Endothelial cell (in vitro differentiated cells): ENCODE data around the gene PLVAP. TPM values are rescaled to one million over a fixed set of nuclear protein-coding genes. Genes with fewer than 3 reads are reported as not detected.
A peak's percentile ranks its signal among the peaks of the same experiment; 100 is the strongest.

Source experiments
- DNase-seq: peaks from one replicate; pipeline ENCODE4 v3.0.0; 2021; ENCODE audit warnings: low spot score
- H3K27ac Mint-ChIP-seq: one replicate; pipeline ENCODE4 v1.8.0; 2021; ENCODE audit warnings: mixed read lengths, inconsistent platforms; ENCODE audit not compliant: unreplicated experiment
- H3K27me3 Mint-ChIP-seq: one replicate; pipeline ENCODE4 v1.8.0; 2021; ENCODE audit warnings: mild to moderate bottlenecking, moderate library complexity, mixed read lengths, inconsistent platforms; ENCODE audit not compliant: unreplicated experiment
- H3K36me3 Mint-ChIP-seq: one replicate; pipeline ENCODE4 v1.8.0; 2021; ENCODE audit warnings: mild to moderate bottlenecking, low read depth, mixed read lengths, inconsistent platforms; ENCODE audit not compliant: unreplicated experiment
- H3K4me1 Mint-ChIP-seq: one replicate; pipeline ENCODE4 v1.8.0; 2021; ENCODE audit warnings: mild to moderate bottlenecking, mixed read lengths, inconsistent platforms; ENCODE audit not compliant: unreplicated experiment
- H3K4me3 Mint-ChIP-seq: one replicate; pipeline ENCODE4 v1.8.0; 2021; ENCODE audit warnings: mild to moderate bottlenecking, mixed read lengths, inconsistent platforms; ENCODE audit not compliant: unreplicated experiment
- H3K9me3 Mint-ChIP-seq: one replicate; pipeline ENCODE4 v1.8.0; 2021; ENCODE audit warnings: mixed read lengths, inconsistent platforms; ENCODE audit not compliant: unreplicated experiment
- total RNA-seq: library from RNA; stranded (reverse); fragmentation: NEBNext Ultra II Directional; extraction: Animal tissue kit (Norgen Biotek cat#: 25700); gene quantifications from one replicate; pipeline ENCODE4 v1.2.1, GENCODE V29; 2021; ENCODE audit not compliant: unreplicated experiment
- TF ChIP-seq, protein P1 (sequence below): fragments of 200-600 bp; sonication (generic); IDR thresholded peaks from one replicate; pipeline ENCODE4 v1.5.0; 2021; ENCODE audit warnings: antibody characterized with exemption; ENCODE audit not compliant: unreplicated experiment

The PLVAP gene
- total RNA-seq, 1 donor from 2014 or later = 1,569 TPM

DNA sequence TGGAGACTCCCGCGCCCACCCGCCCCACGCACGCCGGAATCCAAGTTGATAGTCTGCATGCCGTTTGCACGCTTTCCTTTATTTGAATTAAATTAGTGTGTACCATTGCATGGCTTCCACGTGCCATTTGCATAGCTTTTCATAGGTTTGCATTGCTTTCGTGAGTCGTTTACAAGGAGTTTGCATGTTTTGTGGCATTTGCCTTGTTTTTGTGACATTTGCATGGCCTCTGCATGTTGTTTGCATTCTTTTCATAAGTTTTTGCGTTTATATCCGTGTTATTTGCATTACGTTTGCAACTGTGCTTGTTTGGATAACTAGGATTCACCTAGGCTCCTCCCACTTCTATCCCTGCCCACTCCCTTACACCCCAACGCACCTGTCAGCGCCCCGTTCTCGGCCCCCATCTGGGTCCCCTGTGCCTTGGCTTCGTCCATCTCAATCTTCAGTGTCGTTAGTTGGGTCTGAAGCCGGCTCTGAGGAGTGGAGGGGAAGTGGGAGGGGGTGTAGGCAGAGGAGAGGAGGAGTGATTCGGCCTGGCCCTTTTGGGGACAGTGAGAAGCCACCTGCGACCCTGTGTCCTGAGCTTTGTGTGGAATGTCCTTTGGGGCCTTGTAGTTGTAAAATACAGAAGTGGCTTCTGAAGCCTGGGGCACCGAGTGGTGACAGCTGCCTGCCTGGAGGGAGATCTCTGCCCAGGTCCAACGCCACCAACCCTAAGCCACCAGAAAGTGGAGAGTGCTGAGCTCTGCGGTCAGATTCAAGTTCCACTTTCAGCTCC lies 14.4 kb upstream of the PLVAP start:
- Mint-ChIP-seq H3K4me1 (peaks cover 11% of the 10 kb centered on the region), H3K27ac (no peak overlapping the region), H3K4me3 (no peak overlapping the region), H3K27me3 (peaks cover 8% of the 10 kb centered on the region), H3K9me3 (no peaks in the 10 kb centered on the region), H3K36me3 (peaks cover 4% of the 10 kb centered on the region)
- DNase-seq = no peak
- TF ChIP-seq, protein P1, sequence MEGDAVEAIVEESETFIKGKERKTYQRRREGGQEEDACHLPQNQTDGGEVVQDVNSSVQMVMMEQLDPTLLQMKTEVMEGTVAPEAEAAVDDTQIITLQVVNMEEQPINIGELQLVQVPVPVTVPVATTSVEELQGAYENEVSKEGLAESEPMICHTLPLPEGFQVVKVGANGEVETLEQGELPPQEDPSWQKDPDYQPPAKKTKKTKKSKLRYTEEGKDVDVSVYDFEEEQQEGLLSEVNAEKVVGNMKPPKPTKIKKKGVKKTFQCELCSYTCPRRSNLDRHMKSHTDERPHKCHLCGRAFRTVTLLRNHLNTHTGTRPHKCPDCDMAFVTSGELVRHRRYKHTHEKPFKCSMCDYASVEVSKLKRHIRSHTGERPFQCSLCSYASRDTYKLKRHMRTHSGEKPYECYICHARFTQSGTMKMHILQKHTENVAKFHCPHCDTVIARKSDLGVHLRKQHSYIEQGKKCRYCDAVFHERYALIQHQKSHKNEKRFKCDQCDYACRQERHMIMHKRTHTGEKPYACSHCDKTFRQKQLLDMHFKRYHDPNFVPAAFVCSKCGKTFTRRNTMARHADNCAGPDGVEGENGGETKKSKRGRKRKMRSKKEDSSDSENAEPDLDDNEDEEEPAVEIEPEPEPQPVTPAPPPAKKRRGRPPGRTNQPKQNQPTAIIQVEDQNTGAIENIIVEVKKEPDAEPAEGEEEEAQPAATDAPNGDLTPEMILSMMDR = peak; percentile 9

DNA sequence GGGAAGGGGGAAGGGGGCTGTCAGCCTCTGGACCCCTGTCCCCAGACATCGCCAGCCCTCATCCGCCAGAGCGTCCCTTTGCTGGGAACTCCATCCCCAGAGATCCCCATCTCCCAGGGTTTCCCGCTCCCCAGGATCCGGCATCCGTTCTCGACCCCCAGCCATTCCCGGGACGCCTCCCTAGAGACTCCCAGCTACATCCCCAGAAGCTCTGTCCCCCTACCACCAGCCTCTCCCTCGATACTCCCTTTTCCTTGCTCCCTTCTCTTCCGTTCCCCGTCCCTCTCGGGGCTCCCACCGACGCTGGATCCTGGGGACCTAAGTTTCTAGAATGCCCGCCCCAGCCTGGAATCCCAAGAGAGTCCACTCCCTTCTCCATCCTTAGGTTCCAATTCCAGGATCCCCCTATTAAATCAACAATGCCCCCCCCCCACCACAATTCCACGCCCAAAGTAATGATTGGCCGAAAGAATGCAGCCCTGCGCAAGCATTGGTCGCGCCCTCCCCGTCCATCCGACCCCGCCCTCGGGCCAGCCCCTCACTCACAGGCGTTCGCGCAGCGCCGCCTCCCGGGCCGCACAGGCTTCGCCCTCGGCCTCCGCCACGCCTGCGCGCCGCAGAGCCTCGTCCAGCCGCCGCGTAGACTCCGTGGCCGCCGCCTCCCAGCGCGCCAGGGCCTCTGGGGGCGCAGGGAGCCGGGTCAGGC lies 13.7 kb upstream of the PLVAP start:
- Mint-ChIP-seq H3K36me3 (peaks cover 4% of the 10 kb centered on the region), H3K27me3 (peaks cover 8% of the 10 kb centered on the region), H3K4me3 (peak overlapping the region; percentile 93), H3K27ac (no peak overlapping the region), H3K4me1 (peaks cover 12% of the 10 kb centered on the region), H3K9me3 (no peaks in the 10 kb centered on the region)
- peak; percentile 95 for DNase-seq
- TF ChIP-seq, protein P1 = peak; percentile 54

DNA sequence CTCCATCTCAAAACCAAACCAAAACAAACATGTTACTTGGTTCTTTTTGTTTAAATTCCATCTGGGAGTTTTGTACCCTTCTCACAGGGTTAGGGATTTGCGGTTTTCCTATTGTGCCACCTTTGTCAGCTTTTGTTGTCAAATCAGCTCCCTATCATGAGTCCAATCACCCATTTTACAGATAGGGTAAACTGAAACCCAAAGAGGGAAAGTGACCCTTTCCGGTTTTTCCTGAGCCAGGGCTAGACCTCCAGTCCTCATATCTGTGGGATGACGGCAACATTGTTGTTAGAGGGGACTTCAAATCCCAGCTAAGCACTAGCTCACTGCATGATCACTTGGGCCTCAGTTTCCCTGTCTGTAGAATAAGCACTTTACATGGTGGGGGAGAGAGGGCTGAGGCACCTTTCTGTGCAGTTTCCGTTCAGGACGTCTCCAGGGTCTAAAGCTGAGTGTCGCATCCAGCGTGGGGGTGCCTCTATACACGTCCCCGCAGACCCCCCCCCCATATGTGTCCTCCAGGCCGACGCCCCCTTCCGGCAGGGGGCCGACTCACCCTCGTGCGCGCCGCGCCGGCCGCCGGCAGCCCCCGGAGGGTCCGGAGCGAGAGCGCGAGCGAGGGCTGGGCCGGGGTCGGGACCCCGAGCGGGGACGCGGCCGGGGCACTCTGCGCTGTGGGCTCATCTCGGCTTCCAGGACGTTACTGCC lies 13.0 kb upstream of the PLVAP start:
- Mint-ChIP-seq H3K36me3 (peaks cover 4% of the 10 kb centered on the region), H3K27me3 (peaks cover 5% of the 10 kb centered on the region), H3K27ac (no peak overlapping the region), H3K9me3 (no peaks in the 10 kb centered on the region), H3K4me1 (peaks cover 13% of the 10 kb centered on the region), H3K4me3 (peak overlapping the region; percentile 93)
- TF ChIP-seq, protein P1 = peak; percentile 47
- peak; percentile 51 for DNase-seq

DNA sequence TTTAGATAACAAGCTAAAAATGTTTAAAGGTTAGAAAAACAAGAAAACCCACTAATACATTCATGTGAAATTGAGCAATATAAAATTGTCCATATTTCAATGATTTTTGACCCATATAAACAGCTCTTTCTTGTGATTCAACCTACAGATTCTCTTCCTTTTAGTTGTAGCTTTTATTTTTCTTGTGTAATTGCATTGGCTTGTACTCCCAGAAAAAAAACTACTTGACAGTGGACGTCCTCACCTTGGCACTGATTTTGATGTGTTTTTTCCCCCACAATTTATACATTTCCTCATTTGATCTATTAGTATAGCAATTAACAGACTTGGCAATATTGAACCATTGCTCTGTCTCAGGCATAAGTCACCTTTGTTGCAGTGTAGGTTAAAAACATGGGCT lies 12.1 kb upstream of the PLVAP start:
- H3K4me3 Mint-ChIP-seq = no peak overlapping the region
- TF ChIP-seq, protein P1 = no peak
- H3K36me3 Mint-ChIP-seq = peaks cover 4% of the 10 kb centered on the region
- peaks cover 13% of the 10 kb centered on the region for H3K4me1 Mint-ChIP-seq
- H3K27me3 Mint-ChIP-seq = peaks cover 7% of the 10 kb centered on the region
- DNase-seq = no peak
- no peaks in the 10 kb centered on the region for H3K9me3 Mint-ChIP-seq
- no peak overlapping the region for H3K27ac Mint-ChIP-seq
